ENCODE results near the gene PADI1.
A peak's percentile ranks its signal among the peaks of the same experiment; 100 is the strongest.

The PADI1 gene

GRCh38 chr1:17274186-17275170, 69.5 kb downstream of the PADI1 start:
- Histone ChIP-seq H3K36me3 (ENCODE audit: control insufficient read depth, insufficient read depth, low read length) (no peaks in the 10 kb centered on the region), H3K4me3 (replicated peaks; ENCODE audit: low read depth, low read length) (peak overlapping the region; percentile 29), H3K27me3 (replicated peaks; ENCODE audit: control insufficient read depth, insufficient read depth, low read length) (no peaks in the 10 kb centered on the region)
- peak; percentile 92 for TF ChIP-seq CTCF (IDR thresholded peaks at IDR 0.05; ENCODE audit: insufficient read depth, low read length, poor library complexity, severe bottlenecking)
- peak; percentile 53 for DNase-seq (ENCODE audit: extremely low read depth, insufficient read length)

GRCh38 chr1:17276568-17276967, 71.6 kb downstream of the PADI1 start:
- H3K27me3 ChIP-seq (replicated peaks; ENCODE audit: control insufficient read depth, insufficient read depth, low read length), result no peaks in the 10 kb centered on the region; the same call in 1 of the 2 replicates
- TF ChIP-seq CTCF (IDR thresholded peaks at IDR 0.05; ENCODE audit: insufficient read depth, low read length, poor library complexity, severe bottlenecking), result no peak
- DNase-seq (ENCODE audit: extremely low read depth, insufficient read length), result no peak
- H3K4me3 ChIP-seq (replicated peaks; ENCODE audit: low read depth, low read length), result no peak overlapping the region
- H3K36me3 ChIP-seq (ENCODE audit: control insufficient read depth, insufficient read depth, low read length), result no peaks in the 10 kb centered on the region

- H3K36me3 ChIP-seq (ENCODE audit: control insufficient read depth, insufficient read depth, low read length), result no peaks in the 10 kb centered on the region
- no peak overlapping the region for H3K4me3 ChIP-seq (replicated peaks; ENCODE audit: low read depth, low read length)
- no peak for TF ChIP-seq CTCF (IDR thresholded peaks at IDR 0.05; ENCODE audit: insufficient read depth, low read length, poor library complexity, severe bottlenecking)
- no peak for DNase-seq (ENCODE audit: extremely low read depth, insufficient read length)
- H3K27me3 ChIP-seq (replicated peaks; ENCODE audit: control insufficient read depth, insufficient read depth, low read length), result no peaks in the 10 kb centered on the region; the same call in none of the 2 replicates
These were observed 72.7 kb downstream of the PADI1 start for GRCh38 chr1:17277511-17278159.

DNA sequence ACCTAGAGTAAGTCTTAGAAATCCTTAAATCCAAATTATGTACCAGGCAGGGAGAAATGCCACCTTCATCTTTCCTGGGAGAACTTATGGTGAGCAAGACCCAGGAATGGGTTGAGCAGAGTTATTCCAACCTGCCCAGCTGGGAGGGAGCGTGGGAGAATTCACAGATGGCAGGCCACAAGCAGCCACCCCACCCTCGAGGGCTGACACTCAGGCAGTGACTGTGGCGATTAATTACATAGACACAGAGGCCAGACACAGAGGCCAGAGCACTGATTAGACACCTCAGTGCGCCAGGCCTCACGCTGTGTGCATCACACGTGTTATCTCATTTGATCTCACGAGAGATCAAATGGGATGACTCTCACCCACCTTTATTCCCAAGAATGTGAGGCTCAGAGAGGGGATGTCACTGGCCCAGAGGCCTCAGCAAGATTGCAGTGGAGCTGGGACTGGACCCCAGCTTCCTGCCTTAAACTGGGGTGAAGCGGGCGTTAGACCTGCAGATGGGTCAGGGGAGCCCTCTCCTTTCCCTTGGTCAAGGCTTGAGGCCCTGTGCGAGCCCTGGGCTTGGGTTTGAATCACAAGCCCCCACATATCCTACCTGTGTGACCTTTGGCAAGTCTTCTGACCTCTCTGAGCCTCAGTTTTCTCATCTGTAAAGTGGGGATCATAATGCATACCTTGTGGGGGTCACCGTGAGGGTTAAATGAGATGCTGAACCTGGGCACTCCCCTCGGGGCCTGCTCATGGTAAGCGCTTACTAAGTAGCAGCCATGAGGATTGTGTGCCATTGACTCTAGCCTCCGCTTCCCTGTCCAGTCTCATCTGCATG, 74.3 kb downstream of the PADI1 start:
- H3K4me3 ChIP-seq (replicated peaks; ENCODE audit: low read depth, low read length), result no peak overlapping the region
- DNase-seq (ENCODE audit: extremely low read depth, insufficient read length), result no peak
- no peak for TF ChIP-seq CTCF (IDR thresholded peaks at IDR 0.05; ENCODE audit: insufficient read depth, low read length, poor library complexity, severe bottlenecking)
- no peaks in the 10 kb centered on the region for H3K36me3 ChIP-seq (ENCODE audit: control insufficient read depth, insufficient read depth, low read length)
- no peaks in the 10 kb centered on the region; the same call in none of the 2 replicates for H3K27me3 ChIP-seq (replicated peaks; ENCODE audit: control insufficient read depth, insufficient read depth, low read length)

GRCh38 chr1:17280436-17280835, 75.5 kb downstream of the PADI1 start:
- no peak for TF ChIP-seq CTCF (IDR thresholded peaks at IDR 0.05; ENCODE audit: insufficient read depth, low read length, poor library complexity, severe bottlenecking)
- Histone ChIP-seq H3K4me3 (replicated peaks; ENCODE audit: low read depth, low read length) (no peak overlapping the region), H3K27me3 (replicated peaks; ENCODE audit: control insufficient read depth, insufficient read depth, low read length) (no peaks in the 10 kb centered on the region; the same call in none of the 2 replicates), H3K36me3 (ENCODE audit: control insufficient read depth, insufficient read depth, low read length) (no peaks in the 10 kb centered on the region)
- no peak for DNase-seq (ENCODE audit: extremely low read depth, insufficient read length)
